HG03457 (cell line): ENCODE data around the gene FPR1.
"Not testable (repeated sequence)": the region's sequence is repeated elsewhere in the genome, so short reads cannot be mapped to it uniquely, and the experiment has no call there.

ENCODE experiments used
- ATAC-seq: cut with Tn5 transposase; IDR thresholded peaks from one replicate; pipeline ENCODE4 v1.9.1; 2021; ENCODE audit warnings: moderate number of reproducible peaks; ENCODE audit not compliant: unreplicated experiment

FPR1 gene

GRCh38 chr19:51738523-51738922, 13.2 kb downstream of the FPR1 start:
- ATAC-seq = not testable (repeated sequence)

DNA sequence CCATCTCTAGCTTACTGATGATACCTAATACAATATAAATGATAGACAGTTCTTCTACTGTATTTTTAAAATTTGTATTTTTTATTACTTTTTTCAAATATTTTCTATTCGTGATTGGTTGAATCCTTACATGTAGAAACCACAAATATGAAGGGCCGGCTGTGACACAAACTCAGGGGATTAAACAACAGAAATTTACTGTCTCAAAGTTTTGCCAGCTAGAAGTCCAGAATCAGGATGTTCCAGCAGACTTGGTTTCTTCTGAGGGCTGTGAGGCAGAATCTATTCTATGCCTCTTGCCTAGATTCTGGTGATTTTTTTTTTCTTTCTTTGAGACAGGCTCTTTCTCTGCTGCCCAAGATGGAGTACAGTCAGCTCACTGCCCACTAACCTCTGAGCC, 13.8 kb downstream of the FPR1 start:
- ATAC-seq = no peak

DNA sequence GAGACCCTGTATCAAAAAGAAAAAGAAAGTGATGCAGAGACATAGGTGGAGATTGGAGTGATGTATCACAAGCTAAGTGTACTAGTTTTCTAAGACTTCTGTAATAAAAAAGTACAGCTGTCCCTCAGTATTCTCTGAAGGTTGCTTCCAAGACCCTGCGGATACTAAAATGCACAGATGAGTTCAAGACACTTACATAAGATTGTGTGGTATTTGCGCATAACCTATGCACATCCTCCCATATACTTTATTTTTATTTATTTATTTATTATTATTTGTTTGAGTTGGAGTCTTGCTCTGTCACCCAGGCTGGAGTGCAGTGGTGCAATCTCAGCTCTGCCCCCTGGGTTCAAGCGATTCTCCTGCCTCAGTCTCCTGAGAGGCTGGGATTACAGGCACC, 14.3 kb downstream of the FPR1 start:
- no peak for ATAC-seq

DNA sequence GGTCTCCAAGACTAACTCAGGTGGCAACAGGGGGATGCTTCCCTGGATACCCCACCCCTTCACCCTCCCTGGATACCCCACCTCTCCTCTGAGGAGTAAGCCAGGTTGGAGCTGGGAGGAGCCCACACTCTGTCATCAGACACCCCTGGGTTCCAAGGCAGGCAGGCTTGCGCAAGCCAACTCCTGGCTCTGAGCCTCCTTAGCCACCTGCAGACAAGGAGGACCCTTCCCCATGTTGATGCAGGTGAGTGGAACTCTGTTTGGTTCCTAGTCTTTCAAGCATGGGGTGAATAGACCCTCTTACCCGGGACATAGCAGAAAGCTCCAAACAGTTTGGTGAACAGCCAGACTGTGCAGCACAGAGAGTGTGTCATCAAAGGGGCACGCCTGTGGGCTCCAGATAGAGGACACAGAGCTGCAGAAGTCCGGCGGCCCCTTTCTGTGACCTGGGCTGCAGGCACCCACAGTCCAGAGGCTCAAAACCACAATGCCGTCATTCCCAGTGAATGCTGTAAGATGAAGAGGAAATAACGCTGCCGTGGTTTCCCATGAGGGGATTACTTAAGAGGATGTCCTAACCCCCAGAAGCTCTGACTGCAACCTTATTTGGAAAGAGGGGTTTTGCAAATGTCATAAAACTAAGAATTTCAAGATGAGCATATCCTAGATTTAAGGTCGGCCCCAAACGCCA, 15.8 kb downstream of the FPR1 start:
- no peak for ATAC-seq

DNA sequence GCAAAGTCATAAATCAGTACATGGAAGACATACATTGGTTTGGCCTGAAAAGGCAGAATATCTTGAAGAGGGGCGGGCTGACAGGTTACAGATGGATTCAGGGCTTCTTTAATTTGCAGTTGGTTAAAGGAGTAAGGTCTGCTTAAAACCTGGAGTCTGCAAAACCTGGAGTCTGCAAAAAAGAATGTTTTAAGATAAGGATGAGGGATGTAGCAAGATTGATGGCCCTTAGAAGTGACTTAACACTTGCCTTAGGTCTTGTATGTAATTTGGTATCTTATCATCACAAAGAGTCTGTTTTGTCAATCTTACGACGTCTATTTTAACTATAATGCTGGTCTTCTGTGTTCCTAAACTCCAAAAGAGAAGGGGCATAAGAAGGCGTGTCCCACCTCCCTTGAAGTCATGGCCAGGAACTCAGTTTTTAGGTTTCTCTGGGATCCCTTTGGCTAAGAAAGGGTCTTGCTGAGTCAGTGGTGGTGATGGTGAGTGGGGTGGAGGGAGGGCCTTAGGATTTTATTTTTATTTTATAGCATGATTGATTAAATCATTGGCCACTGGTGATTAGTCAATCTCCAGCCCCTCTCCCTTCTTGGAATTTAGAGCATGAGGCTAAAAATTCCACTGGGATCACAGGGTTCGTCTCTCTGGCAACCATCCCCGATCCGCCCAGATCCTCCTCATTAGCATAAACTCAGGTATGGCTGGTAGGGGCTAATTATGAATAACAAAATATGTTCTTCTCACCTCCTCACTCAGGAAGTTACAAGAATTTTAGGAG, 17.7 kb downstream of the FPR1 start:
- no peak for ATAC-seq

GRCh38 chr19:51729781-51730180, 21.9 kb downstream of the FPR1 start:
- no peak for ATAC-seq

- no peak for ATAC-seq
These were observed 24.3 kb downstream of the FPR1 start for GRCh38 chr19:51727349-51727880.

- ATAC-seq = no peak
These were observed 25.6 kb downstream of the FPR1 start for GRCh38 chr19:51726049-51726448.

DNA sequence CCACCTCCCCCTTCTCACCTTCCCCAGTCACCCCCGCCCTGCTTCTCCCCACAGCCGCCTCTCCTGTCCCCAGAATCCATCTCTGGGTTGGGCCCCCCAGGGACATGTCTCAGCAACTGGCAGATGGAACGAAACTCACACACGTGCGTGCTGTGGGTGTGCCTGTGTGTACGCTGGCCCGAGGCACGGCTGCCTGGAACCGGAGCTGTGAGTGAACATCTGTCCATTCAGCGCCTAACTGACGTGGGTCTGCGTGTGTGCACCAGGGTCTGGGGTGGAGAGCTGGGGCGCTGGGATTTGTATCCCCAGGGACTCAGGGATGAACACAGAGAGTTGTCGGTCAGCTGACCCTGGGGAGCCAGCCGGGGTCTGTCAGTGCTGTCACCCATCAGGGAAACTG, 27.1 kb downstream of the FPR1 start:
- no peak for ATAC-seq

GRCh38 chr19:51722492-51722891, 29.2 kb downstream of the FPR1 start:
- no peak for ATAC-seq

DNA sequence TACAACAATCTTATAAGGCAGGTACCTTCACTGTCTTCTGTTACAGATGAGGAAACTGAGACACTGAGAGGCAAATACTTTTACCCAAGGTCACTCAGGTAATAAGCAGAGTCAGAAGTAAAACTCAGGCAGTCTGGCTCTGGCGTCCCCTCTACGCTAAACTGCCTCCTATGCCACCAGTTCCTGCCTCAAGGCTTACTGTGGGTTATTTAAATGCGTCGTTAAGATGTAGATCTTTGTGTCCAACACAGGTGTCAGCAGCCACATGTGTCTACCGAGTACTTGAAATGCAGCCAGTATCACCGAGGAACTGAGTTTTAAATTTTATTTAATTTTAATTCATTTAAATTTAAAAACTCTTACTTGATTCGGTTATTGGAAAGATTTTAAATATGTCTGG, 29.8 kb downstream of the FPR1 start:
- ATAC-seq = no peak

- ATAC-seq = no peak
These were observed 32.3 kb downstream of the FPR1 start for GRCh38 chr19:51719251-51719988.

DNA sequence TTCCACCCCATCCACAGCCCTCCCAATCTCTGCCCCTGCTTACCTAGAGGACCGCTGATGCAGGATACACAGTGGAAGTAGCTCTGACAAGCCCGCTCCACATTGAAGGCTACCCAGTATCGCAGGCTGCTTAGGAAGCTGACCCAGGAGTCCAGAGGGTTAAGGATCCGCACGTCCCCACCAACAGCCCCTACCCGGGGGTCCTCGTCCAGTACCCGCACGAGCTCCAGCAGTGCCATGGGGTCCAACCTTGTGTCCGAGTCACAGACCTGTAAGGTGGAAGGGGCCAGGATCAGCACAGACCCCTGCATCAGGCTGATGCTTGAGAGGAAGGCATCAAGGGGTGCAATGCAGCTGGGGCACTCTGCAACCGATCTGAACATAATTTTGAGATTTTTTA, 34.8 kb downstream of the FPR1 start:
- no peak for ATAC-seq

DNA sequence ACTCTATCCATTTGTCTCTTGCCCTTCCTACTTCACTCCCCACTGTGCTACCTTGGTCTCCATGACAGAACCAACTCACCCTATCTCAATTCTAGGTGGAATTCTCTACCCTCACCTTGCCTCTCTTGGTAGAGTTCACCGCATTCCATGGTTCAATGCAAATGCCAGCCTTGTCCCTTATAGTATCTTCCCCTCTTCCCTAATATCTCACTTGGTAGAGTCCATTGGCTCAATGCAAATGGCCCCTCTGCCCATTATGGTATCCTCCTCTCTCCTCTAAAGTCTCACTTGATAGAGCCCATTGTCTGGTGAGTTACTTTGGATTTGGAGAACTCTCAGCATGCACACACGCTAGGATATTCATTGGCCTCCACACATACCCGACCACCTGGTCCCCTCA, 35.8 kb downstream of the FPR1 start:
- ATAC-seq = no peak

- ATAC-seq = no peak
These were observed 36.8 kb downstream of the FPR1 start for GRCh38 chr19:51714848-51715247.

GRCh38 chr19:51713319-51714285, 38.1 kb downstream of the FPR1 start:
- no peak for ATAC-seq

GRCh38 chr19:51712461-51713081, 39.1 kb downstream of the FPR1 start:
- ATAC-seq = no peak

DNA sequence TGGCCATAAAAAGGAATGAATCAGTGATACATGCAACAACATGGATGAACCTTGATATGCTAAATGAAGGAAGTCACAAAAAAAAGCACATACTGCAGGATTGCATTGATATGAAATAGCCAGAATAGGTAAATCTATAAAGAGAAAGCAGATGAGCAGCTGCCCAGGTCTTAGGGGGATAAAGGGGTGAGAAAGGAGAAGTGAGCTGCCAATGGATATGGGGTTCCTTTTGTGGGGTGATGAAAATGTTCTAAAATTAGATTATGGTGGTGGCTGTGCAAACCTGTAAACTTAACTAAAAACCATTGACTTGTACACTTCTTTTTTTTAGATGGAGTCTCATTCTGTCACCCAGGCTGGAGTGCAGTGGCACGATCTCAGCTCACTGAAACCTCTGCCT, 40.0 kb downstream of the FPR1 start:
- ATAC-seq = no peak

DNA sequence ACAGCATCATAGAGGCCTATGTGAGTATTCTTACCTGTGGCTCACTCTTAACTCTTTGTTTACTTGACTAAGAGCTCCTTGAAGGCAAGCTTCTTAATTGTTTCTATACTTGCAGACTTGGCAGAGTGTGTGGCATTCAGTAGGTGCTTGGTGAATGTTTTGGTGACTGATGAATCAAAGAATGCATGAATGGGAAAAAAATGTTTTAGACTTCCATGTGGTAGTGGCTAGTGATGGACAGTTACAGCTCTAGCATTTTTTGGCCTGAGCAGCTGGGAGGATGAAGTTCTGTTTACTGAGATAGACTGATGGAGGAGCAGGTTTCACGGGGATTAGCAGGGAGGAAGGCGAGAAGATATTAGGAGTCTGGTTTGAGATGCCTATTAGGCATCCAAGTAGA, 41.5 kb downstream of the FPR1 start:
- no peak for ATAC-seq

GRCh38 chr19:51709575-51709974, 42.1 kb downstream of the FPR1 start:
- no peak for ATAC-seq
